ENCODE data around the gene NME7. TPM values are rescaled to one million over a fixed set of nuclear protein-coding genes. Genes with fewer than 3 reads are reported as not detected.

NME7 gene
- total RNA-seq, 1 experiment from 2014 or later = 21.8 TPM

DNA sequence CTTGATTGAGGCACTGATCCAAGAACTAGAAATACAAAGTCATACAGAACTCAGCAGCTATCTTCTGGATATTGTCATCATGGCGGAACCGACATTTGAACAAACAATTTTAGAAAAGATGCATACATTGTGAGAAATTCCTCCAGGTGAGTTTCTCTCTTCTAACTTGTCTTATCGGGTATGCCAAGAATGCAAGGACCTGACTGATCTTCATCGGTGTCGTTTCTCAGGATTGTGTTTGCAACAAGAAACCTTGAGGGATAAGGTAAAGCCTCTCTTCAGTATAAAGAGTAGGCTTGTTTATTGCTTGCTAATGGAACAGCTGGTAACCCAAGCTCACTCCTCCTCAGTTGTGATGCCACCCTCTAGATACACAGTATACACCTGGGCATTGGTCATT is 62.2 kb downstream of the NME7 start (continued):
- TF ChIP-seq CEBPB (IDR thresholded peaks at IDR 0.05; ENCODE audit: low read depth) = no peak
- no peak for TF ChIP-seq EGR1 (IDR thresholded peaks at IDR 0.05; ENCODE audit: low read depth)
- TF ChIP-seq, protein P1, sequence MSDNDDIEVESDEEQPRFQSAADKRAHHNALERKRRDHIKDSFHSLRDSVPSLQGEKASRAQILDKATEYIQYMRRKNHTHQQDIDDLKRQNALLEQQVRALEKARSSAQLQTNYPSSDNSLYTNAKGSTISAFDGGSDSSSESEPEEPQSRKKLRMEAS (IDR thresholded peaks at IDR 0.05) = no peak
- TF ChIP-seq TCF7L2 (IDR thresholded peaks at IDR 0.05; ENCODE audit: borderline replicate concordance, extremely low read depth, insufficient read depth, insufficient read length) = no peak
- no peak for TF ChIP-seq EZH2 (IDR thresholded peaks at IDR 0.05)
- no peak for TF ChIP-seq ZNF274 (IDR thresholded peaks at IDR 0.05; ENCODE audit: low read depth, low read length)
- TF ChIP-seq JUND (IDR thresholded peaks at IDR 0.05) = no peak
- TF ChIP-seq ZFX (IDR thresholded peaks at IDR 0.05) = no peak
- no peak for TF ChIP-seq ATF3 (IDR thresholded peaks at IDR 0.05)
- TF ChIP-seq ZBTB33 (IDR thresholded peaks at IDR 0.05; ENCODE audit: extremely low read depth, insufficient replicate concordance, low read length) = no peak

GRCh38 chr1:169300854-169301253 is 66.7 kb downstream of the NME7 start:
- ATAC-seq = no peak
- POLR2A ChIA-PET = no interaction called here

More at GRCh38 chr1:169300854-169301253, 66.7 kb downstream of the NME7 start:
- RAD21 ChIA-PET (ENCODE audit: low non-redundant PET in 1 of 2, low total read pairs in 2 of 2, uncharacterized antibody in 2 of 2, unreplicated experiment in 2 of 2) = no interaction called here
- Histone ChIP-seq H3K9me2 (ENCODE audit: insufficient read depth) (no peaks in the 10 kb centered on the region), H3K4me3 (replicated peaks in 1 of 2; ENCODE audit: low read depth in 1 of 2, low read length in 2 of 2) (no peak overlapping the region), H3K9ac (ENCODE audit: low read length) (no peak overlapping the region), H3K4me2 (ENCODE audit: low read length) (no peak overlapping the region), H2AFZ (ENCODE audit: low read depth, low read length, poor library complexity, severe bottlenecking) (no peak overlapping the region), H3K27ac (ENCODE audit: low read depth, low read length) (no peak overlapping the region), H3K27me3 (ENCODE audit: insufficient read depth, low read length) (no peaks in the 10 kb centered on the region), H3K36me3 (ENCODE audit: control insufficient read depth in 1 of 2, insufficient read depth in 2 of 2, low read length in 2 of 2) (no peaks in the 10 kb centered on the region), H3K9me3 (ENCODE audit: control insufficient read depth in 1 of 2, insufficient read depth in 1 of 2, low read depth in 1 of 2, low read length in 2 of 2) (no peaks in the 10 kb centered on the region), H3K4me1 (ENCODE audit: control insufficient read depth in 1 of 2, insufficient read depth in 2 of 2, low read length in 2 of 2) (no peaks in the 10 kb centered on the region), H3K79me2 (ENCODE audit: insufficient read depth, low read length) (no peaks in the 10 kb centered on the region), H4K20me1 (ENCODE audit: insufficient read depth) (no peaks in the 10 kb centered on the region)
- intact Hi-C loops (cut with micrococcal nuclease) = no loop called here
- DNase-seq (ENCODE audit: low read depth, low spot score) = no peak
- CTCF ChIA-PET = interaction anchor here (1.0 kb wide), 1 partner anchor 48 kb away, joined by 3 read pairs; no protein-coding TSS in a partner anchor
- no TSS peak for BruUV-seq (replicated peaks)
- TF ChIP-seq RAD21 (IDR thresholded peaks at IDR 0.05; ENCODE audit: low read depth) = no peak
- TF ChIP-seq POLR2A (IDR thresholded peaks at IDR 0.05; ENCODE audit: borderline replicate concordance, extremely low read depth, insufficient read depth, insufficient read length) = no peak
- TF ChIP-seq ZFX (IDR thresholded peaks at IDR 0.05) = no peak
- no peak for TF ChIP-seq SRF (IDR thresholded peaks at IDR 0.05; ENCODE audit: low read depth)
- no peak for TF ChIP-seq ELF1 (IDR thresholded peaks at IDR 0.05; ENCODE audit: borderline replicate concordance, low read depth)
- no peak for TF ChIP-seq SP1 (IDR thresholded peaks at IDR 0.05; ENCODE audit: low read depth)
- no peak for TF ChIP-seq EZH2 (IDR thresholded peaks at IDR 0.05)
- TF ChIP-seq ZBTB33 (IDR thresholded peaks at IDR 0.05; ENCODE audit: extremely low read depth, insufficient replicate concordance, low read length) = no peak
- TF ChIP-seq POLR2AphosphoS5 (IDR thresholded peaks at IDR 0.05; ENCODE audit: low read depth, low read length) = no peak
- TF ChIP-seq ATF3 (IDR thresholded peaks at IDR 0.05) = no peak
- no peak for TF ChIP-seq ZNF274 (IDR thresholded peaks at IDR 0.05; ENCODE audit: low read depth, low read length)
